Measurements from ENCODE around the gene HIPK1. TPM values are rescaled to one million over a fixed set of nuclear protein-coding genes. Genes with fewer than 3 reads are reported as not detected.

Gene HIPK1
- total RNA-seq, 2 donors from 2014 or later = 47.4 to 59.1 TPM

DNA sequence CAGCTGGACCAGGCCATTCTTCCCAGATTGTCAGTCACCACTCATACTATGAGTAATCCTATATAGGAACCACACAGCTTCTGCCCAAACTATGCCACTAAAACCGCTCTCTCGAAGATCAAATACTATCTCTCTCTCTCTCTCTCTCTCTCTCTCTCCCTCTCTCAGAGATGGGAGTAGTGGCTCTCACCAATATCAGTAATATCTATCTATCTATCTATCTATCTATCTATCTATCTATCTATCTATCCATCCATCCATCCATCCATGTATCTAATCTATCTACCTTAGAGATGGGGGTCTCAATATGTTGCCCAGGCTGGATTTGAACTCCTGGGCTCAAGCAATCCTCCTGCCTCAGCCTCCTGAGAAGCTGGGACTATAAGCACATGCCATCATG is 4.7 kb upstream of the HIPK1 start:
- Histone ChIP-seq H3K4me1 (ENCODE audit: control insufficient read depth in 1 of 2, low read depth in 2 of 2) (peaks cover 0 to 7% of the 10 kb centered on the region in 2 donors), H3K4me3 (no peak overlapping the region), H3K9me3 (no peaks in the 10 kb centered on the region), H3K27me3 (replicated peaks; ENCODE audit: insufficient read depth) (no peaks in the 10 kb centered on the region), H3K27ac (no peak overlapping the region), H3K36me3 (no peaks in the 10 kb centered on the region)
- TF ChIP-seq, protein P1, sequence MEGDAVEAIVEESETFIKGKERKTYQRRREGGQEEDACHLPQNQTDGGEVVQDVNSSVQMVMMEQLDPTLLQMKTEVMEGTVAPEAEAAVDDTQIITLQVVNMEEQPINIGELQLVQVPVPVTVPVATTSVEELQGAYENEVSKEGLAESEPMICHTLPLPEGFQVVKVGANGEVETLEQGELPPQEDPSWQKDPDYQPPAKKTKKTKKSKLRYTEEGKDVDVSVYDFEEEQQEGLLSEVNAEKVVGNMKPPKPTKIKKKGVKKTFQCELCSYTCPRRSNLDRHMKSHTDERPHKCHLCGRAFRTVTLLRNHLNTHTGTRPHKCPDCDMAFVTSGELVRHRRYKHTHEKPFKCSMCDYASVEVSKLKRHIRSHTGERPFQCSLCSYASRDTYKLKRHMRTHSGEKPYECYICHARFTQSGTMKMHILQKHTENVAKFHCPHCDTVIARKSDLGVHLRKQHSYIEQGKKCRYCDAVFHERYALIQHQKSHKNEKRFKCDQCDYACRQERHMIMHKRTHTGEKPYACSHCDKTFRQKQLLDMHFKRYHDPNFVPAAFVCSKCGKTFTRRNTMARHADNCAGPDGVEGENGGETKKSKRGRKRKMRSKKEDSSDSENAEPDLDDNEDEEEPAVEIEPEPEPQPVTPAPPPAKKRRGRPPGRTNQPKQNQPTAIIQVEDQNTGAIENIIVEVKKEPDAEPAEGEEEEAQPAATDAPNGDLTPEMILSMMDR (IDR thresholded peaks at IDR 0.05) = no peak
- DNase-seq (ENCODE audit: low spot score) (no peak), ATAC-seq (ENCODE audit: insufficient number of reproducible peaks, low FRiP score, low read depth) (no peak)

- ATAC-seq (ENCODE audit: insufficient number of reproducible peaks, low FRiP score, low read depth) (no peak), DNase-seq (ENCODE audit: low spot score) (no peak)
- H3K27ac ChIP-seq = peak overlapping the region; percentile 92 to 97
- H3K4me1 ChIP-seq (ENCODE audit: control insufficient read depth in 1 of 2, low read depth in 2 of 2) = peaks cover 22 to 39% of the 10 kb centered on the region in 2 donors
- no peaks in the 10 kb centered on the region for H3K36me3 ChIP-seq
- no peaks in the 10 kb centered on the region for H3K9me3 ChIP-seq
- no peaks in the 10 kb centered on the region for H3K27me3 ChIP-seq (replicated peaks; ENCODE audit: insufficient read depth)
- peak overlapping the region; percentile 84 for H3K4me3 ChIP-seq
- TF ChIP-seq, protein P1 (IDR thresholded peaks at IDR 0.05) = no peak
These were observed 765 bp upstream of the HIPK1 start for GRCh38 chr1:113928187-113928930.

DNA sequence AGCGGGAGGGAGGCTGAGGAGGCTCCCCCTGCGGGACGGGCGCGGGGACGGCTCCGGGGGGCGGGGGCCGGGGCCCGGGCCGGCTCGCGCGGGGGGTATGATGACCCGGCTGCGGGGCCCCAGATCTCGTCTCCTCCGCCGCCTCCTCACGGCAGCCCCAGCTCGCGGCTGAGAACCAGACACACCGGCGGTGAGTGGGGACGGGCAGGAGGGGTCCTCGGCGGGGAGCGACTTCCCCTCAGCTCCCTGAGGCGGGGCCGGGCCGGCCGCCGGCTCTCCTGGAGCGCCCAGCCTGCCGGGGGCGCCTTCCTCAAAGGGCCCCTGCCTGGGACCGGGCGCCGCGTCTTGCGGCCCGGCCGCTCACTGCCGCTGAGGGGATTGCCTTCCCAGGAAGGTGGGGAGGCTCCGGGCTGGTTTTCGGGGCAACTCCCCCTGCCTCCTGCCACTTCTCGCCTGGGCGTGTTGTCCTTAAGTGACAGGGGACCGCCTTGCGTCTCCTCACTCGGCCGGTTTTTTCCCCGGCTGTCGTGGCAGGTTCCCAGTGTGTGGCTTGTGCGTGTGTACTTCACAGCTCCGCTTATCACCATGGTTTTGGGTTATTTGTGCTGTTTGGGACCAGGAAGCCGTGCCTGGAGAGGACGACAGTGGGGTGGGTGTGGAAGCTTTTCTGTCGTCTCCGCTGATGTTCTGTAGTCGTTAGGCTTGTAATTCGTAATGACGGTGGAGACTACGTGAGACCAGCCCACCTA is 800 bp downstream of the HIPK1 start:
- ATAC-seq (ENCODE audit: insufficient number of reproducible peaks, low FRiP score, low read depth) (peak; percentile 7), DNase-seq (ENCODE audit: low spot score) (no peak)
- Histone ChIP-seq H3K4me3 (peak overlapping the region; percentile 84), H3K27me3 (replicated peaks; ENCODE audit: insufficient read depth) (no peaks in the 10 kb centered on the region), H3K4me1 (ENCODE audit: control insufficient read depth in 1 of 2, low read depth in 2 of 2) (peaks cover 24 to 46% of the 10 kb centered on the region in 2 donors), H3K36me3 (no peaks in the 10 kb centered on the region), H3K9me3 (no peaks in the 10 kb centered on the region), H3K27ac (peak overlapping the region; percentile 92 to 97)
- TF ChIP-seq, protein P1 (IDR thresholded peaks at IDR 0.05) = no peak

DNA sequence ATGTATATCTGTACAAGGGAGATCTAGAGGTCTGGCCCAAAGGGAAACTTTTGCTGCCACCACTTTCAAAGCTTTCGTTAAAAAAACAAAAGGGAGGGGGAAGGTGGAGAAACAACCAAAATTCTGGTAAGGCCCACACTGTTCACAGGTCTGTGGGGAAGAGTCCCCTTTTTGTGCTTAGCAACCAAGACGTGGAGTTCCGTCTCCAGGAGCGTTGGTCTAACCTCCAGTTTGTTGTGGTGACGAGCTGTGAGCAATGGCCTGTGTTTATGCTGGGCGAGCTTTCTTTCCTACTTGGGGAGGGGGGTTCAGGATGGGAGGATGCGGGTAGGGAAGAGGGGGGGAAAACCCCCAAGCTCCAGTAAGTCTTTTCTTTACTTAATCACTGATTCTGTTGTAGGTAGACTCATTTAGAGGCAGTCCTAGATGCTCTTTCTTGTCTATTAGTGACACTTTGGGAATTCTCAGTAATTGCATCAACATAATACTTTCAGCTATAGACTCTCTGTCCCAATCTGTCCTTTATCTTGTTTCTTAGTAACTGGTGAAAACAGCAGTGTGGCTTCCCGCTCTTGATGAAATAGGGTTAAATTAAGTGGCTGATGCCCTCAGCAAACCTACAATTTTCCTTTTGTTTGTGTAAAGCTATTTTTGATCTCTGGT is 1.5 kb downstream of the HIPK1 start:
- peak overlapping the region; percentile 92 to 97 for H3K27ac ChIP-seq
- H3K4me1 ChIP-seq (ENCODE audit: control insufficient read depth in 1 of 2, low read depth in 2 of 2) = peaks cover 24 to 46% of the 10 kb centered on the region in 2 donors
- ATAC-seq (ENCODE audit: insufficient number of reproducible peaks, low FRiP score, low read depth) (peak; percentile 36), DNase-seq (ENCODE audit: low spot score) (no peak)
- peak overlapping the region; percentile 84 for H3K4me3 ChIP-seq
- H3K27me3 ChIP-seq (replicated peaks; ENCODE audit: insufficient read depth) = no peaks in the 10 kb centered on the region
- H3K36me3 ChIP-seq = no peaks in the 10 kb centered on the region
- TF ChIP-seq, protein P1 (IDR thresholded peaks at IDR 0.05) = no peak
- H3K9me3 ChIP-seq = no peaks in the 10 kb centered on the region

DNA sequence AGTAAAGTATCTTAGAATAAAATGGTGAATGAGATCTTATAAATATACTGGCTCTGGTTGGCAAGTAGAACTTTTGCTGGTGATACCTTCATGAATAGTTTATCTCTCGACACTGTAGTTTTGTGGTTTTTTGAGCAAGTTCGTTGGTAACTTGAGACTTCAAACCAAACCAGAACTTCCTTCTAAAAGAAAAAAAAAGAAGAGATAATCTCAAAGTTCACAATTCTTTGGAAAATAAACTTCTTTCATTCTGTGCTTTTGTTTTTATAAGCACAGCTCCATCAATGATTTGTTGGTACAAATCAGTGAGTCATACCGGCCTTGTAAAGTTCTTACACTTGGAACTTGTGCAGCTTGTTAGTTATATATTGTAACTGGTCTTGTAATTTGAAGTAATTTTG is 2.3 kb downstream of the HIPK1 start:
- Histone ChIP-seq H3K4me1 (ENCODE audit: control insufficient read depth in 1 of 2, low read depth in 2 of 2) (peaks cover 24 to 51% of the 10 kb centered on the region in 2 donors), H3K4me3 (peak overlapping the region; percentile 84), H3K27ac (peak overlapping the region; percentile 18 to 97), H3K27me3 (replicated peaks; ENCODE audit: insufficient read depth) (no peaks in the 10 kb centered on the region), H3K9me3 (no peaks in the 10 kb centered on the region), H3K36me3 (no peaks in the 10 kb centered on the region)
- no peak for DNase-seq (ENCODE audit: low spot score)
- ATAC-seq (ENCODE audit: insufficient number of reproducible peaks, low FRiP score, low read depth) = no peak
- TF ChIP-seq, protein P1 (IDR thresholded peaks at IDR 0.05) = no peak
